K562 (cell line): Measurements from ENCODE around the gene YPEL1. TPM values are rescaled to one million over a fixed set of nuclear protein-coding genes. Genes with fewer than 3 reads are reported as not detected.
A peak's percentile ranks its signal among the peaks of the same experiment; 100 is the strongest.

Experiments
- EGR1 ChIP-seq: fragments of 450-650 bp; conservative IDR thresholded peaks from 2 replicates; pipeline ENCODE4 v1.6.1; 2017; ENCODE audit warnings: mild to moderate bottlenecking
- EHMT2 ChIP-seq: fragments of 450-650 bp; IDR thresholded peaks from 2 replicates; pipeline ENCODE4 v1.6.1; 2018; ENCODE audit warnings: antibody characterized with exemption
- HDAC3 ChIP-seq: fragments of 450-650 bp; IDR thresholded peaks from 2 replicates; pipeline ENCODE4 v1.6.1; 2018; ENCODE audit warnings: borderline replicate concordance, mild to moderate bottlenecking, moderate library complexity; ENCODE audit not compliant: partially characterized antibody
- HDGF ChIP-seq: fragments of 450-650 bp; IDR thresholded peaks from 2 replicates; pipeline ENCODE4 v1.6.1; 2016
- SIN3A ChIP-seq, 2 experiments: fragments of 150-350 bp in 1 of 2; IDR thresholded peaks; 2 replicates each; pipeline ENCODE4 v1.6.1; 2011 to 2016; ENCODE audit warnings: borderline replicate concordance in 2 of 2, low read depth in 2 of 2, low read length in 2 of 2, mild to moderate bottlenecking in 2 of 2, moderate library complexity in 2 of 2; ENCODE audit not compliant: control insufficient read depth in 1 of 2
- SNIP1 ChIP-seq: fragments of 450-650 bp; IDR thresholded peaks from 2 replicates; pipeline ENCODE4 v1.7.1; 2017; ENCODE audit warnings: low read depth, mild to moderate bottlenecking
- SRSF9 ChIP-seq: fragments of 200-400 bp; formaldehyde crosslinking; IDR thresholded peaks from 2 replicates; pipeline ENCODE4 v1.6.1; 2017; ENCODE audit warnings: low read depth, low read length, borderline replicate concordance
- THAP12 ChIP-seq: fragments of 250-450 bp; sonication (Bioruptor Pico); IDR thresholded peaks from 2 replicates; pipeline ENCODE4 v1.9.0; 2021; ENCODE audit warnings: mild to moderate bottlenecking, inconsistent platforms
- ZFP91 ChIP-seq: sonication (generic); formaldehyde crosslinking; IDR thresholded peaks from 2 replicates; pipeline ENCODE4 v1.8.0; 2022; ENCODE audit warnings: mild to moderate bottlenecking, missing genetic modification reagents
- ZNF143 ChIP-seq: sonication (generic); formaldehyde crosslinking; IDR thresholded peaks from 2 replicates; pipeline ENCODE4 v1.9.0; 2022; ENCODE audit warnings: mild to moderate bottlenecking, missing genetic modification reagents
- polyA plus RNA-seq, 8 experiments: library from polyadenylated mRNA; depleted of rRNA in 4 of 8; stranded (reverse) in 5 of 8; unstranded in 3 of 8; fragments of >200 nt; fragmentation: Nextera tagmentation in 2 of 8; fragmentation: Illumina TruSeq in 1 of 8; extraction: Ambion mirVana in 2 of 8; extraction: Trizol in 1 of 8; gene quantifications; 2 replicates each; pipeline versions ENCODE4 v1.2.1 to v1.2.3, GENCODE V29; 2011 to 2014; ENCODE audit warnings: inconsistent platforms in 1 of 8, missing spikeins in 1 of 8
- total RNA-seq, 7 experiments: library from RNA; depleted of rRNA in 6 of 7; stranded (reverse); fragments of >200 nt in 6 of 7; fragmentation: Illumina TruSeq in 2 of 7; extraction: Trizol in 2 of 7; gene quantifications; 2 replicates each; pipeline versions ENCODE4 v1.2.1 to v1.2.3, GENCODE V29; 2011 to 2021; ENCODE audit warnings: low replicate concordance in 1 of 7
- TF ChIP-seq, protein P1 (sequence below): IDR thresholded peaks from 3 replicates; pipeline ENCODE4 v1.6.1; 2011; ENCODE audit warnings: borderline replicate concordance, mild to moderate bottlenecking, moderate library complexity; ENCODE audit not compliant: insufficient read length; ENCODE audit errors: extremely low read depth
- TF ChIP-seq, protein P2 (sequence below), 2 experiments: IDR thresholded peaks in 1 of 2; conservative IDR thresholded peaks in 1 of 2; 2 replicates each; pipeline ENCODE4 v1.6.1; 2016; ENCODE audit warnings: low read depth in 2 of 2, mild to moderate bottlenecking in 1 of 2, missing compliant biosample characterization in 1 of 2, missing genetic modification characterization in 1 of 2, moderate library complexity in 1 of 2

YPEL1 gene
- total and polyA plus RNA-seq, 9 of the 15 experiments (the other 6 are each of a cell fraction or from before 2014, with no cell fraction given), result 0.07 to 2.2 (median 0.46) TPM

DNA sequence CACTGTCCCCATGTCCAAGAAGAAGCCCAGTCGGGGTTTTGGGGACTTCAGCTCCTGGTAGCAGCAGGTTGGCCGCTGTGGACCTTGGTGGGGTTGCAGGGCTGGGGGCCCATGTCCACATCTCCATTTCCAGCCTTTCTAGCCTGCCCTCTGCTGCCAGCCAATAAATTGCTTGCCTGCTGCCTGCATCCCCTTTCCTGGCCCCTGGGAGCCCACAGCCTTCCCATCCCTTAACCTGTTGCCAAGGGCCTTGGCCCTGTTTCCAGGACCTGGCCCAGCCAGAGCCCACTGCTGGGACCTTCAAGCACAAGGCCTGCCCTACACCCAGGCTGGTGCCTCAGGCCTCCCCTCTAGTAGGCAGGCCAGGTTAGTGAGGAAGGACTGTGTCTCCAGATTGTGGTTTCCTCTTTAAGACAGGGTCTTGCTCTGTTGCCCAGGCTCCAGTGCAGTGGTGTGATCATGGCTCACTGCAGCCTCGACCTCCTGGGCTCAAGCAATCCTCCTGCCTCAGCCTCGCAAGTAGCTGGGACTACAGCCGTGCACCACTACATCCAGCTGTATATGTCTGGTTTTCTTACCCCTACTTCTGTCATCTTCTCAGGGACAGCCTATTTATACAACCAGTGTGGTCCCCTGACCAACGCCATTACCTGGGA, 40.0 kb downstream of the YPEL1 start (continued):
- no peak for TF ChIP-seq EHMT2
- no peak for TF ChIP-seq SNIP1
- TF ChIP-seq THAP12 (CRISPR knock-in tag), result peak; percentile 56; the same call in 1 of the 2 replicates
- no peak for TF ChIP-seq ZNF143 (CRISPR knock-in tag)
- TF ChIP-seq EGR1, result no peak
- TF ChIP-seq ZFP91 (CRISPR knock-in tag), result no peak
- TF ChIP-seq, protein P1, sequence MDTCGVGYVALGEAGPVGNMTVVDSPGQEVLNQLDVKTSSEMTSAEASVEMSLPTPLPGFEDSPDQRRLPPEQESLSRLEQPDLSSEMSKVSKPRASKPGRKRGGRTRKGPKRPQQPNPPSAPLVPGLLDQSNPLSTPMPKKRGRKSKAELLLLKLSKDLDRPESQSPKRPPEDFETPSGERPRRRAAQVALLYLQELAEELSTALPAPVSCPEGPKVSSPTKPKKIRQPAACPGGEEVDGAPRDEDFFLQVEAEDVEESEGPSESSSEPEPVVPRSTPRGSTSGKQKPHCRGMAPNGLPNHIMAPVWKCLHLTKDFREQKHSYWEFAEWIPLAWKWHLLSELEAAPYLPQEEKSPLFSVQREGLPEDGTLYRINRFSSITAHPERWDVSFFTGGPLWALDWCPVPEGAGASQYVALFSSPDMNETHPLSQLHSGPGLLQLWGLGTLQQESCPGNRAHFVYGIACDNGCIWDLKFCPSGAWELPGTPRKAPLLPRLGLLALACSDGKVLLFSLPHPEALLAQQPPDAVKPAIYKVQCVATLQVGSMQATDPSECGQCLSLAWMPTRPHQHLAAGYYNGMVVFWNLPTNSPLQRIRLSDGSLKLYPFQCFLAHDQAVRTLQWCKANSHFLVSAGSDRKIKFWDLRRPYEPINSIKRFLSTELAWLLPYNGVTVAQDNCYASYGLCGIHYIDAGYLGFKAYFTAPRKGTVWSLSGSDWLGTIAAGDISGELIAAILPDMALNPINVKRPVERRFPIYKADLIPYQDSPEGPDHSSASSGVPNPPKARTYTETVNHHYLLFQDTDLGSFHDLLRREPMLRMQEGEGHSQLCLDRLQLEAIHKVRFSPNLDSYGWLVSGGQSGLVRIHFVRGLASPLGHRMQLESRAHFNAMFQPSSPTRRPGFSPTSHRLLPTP, result no peak
- TF ChIP-seq, protein P2, sequence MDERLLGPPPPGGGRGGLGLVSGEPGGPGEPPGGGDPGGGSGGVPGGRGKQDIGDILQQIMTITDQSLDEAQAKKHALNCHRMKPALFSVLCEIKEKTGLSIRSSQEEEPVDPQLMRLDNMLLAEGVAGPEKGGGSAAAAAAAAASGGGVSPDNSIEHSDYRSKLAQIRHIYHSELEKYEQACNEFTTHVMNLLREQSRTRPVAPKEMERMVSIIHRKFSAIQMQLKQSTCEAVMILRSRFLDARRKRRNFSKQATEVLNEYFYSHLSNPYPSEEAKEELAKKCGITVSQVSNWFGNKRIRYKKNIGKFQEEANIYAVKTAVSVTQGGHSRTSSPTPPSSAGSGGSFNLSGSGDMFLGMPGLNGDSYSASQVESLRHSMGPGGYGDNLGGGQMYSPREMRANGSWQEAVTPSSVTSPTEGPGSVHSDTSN (CRISPR knock-in tag; IDR thresholded peaks at IDR 0.05; ENCODE audit: low read depth), result no peak
- TF ChIP-seq, protein P2 (tag; conservative IDR thresholded peaks at IDR 0.05; ENCODE audit: low read depth), result no peak
- no peak for TF ChIP-seq SRSF9
- TF ChIP-seq SIN3A (IDR thresholded peaks at IDR 0.05; ENCODE audit: borderline replicate concordance in 2 of 2, control insufficient read depth in 1 of 2, low read depth in 2 of 2, low read length in 2 of 2), result peak in 1 of 2 experiments; percentile 23; a peak in 1 of 4 replicates
- no peak for TF ChIP-seq HDAC3
- TF ChIP-seq HDGF, result no peak
